Measurements from ENCODE around the gene EFTUD2. TPM values are rescaled to one million over a fixed set of nuclear protein-coding genes. Genes with fewer than 3 reads are reported as not detected.

EFTUD2 gene
- total RNA-seq, 1 donor from 2014 or later = 92.3 TPM

DNA sequence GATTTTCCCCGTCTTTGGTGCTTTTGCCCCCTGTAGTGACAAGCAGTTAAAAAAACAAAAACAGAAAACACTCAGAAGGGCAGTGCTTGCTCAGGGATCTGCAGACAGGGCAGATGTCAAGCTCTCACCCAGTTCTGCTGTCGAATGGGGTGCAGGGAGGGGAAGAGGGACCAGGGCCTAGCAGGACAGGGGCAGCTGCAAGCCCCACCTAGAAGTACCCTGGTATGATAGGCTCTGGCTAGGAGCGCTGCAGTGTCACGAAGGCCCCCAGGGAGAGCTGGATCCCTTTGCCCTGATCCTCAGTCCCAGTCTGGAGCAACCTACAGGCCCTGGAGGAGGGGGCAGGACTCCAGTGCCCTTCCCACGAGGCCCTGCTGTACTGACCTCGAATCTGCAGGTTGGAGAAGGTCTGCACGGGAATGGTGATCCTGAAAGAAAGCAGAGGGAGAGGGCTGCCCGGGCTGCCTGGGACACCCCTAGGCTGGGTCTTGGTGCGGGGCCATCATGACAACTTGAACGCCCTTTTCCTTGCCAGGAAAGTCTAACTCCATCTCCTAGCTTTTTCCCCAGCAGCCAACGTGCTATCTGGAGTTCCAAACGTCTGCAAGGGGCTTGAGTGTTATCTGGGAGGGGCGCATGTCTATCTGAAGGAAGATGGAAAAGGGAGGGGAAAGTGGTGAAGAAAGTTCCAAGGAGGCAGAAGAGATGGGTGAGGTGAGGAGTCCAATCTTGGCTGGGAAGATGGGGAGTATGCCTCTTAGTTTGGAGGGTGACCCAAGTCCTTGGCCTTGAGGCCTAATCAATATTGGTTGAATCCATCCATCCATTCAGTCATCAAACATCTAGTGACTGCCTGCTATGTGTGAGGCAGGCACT is 11.2 kb upstream of the EFTUD2 start:
- ATAC-seq = no peak

DNA sequence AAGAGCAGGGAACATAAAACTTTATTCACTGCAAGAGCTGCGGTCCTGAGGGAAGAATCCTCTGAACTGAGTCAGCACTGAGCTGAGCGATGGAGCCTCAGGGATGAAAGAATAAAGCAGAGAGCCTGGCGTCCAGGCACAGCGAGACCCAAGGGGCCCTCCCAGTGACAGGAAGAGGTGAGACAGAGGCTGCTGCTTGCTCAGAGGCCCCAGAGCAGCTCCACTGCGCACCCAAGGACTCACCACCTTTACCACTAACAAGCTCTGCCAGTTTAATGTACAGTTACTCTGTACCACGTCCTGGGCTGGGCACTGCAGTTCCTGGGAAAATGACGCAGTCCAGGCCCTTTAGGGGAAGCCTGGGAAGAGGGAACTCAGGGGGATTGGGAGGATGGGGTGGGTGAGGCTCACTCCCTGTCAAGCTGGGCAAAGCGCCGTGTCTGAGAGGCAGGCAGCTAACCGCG is 10.5 kb upstream of the EFTUD2 start:
- no peak for ATAC-seq

DNA sequence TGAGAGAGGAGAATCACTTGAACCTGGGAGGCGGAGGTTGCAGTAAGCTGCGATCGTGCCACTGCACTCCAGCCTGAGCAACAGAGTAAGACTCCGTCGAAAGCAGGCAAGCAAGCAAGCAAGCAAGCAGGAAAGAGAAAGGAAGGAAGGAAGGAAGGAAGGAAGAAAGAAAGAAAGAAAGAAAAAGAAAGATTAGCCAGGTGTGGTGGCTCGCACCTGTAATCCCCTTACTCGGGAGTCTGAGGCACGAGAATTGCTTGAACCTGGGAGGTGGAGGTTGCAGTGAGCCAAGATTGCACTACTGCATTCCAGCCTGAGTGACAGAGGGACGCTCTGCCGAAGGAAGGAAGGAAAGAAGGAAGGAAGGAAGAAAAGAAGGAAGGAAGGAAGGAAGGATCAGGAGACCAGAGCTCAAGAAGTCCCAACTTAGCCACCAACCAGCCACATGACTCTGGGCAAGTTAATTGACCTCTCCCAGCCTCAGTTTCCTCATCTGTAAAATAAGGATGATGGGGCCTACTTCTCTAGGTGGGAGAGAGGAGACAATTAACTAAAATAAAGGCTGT is 9.6 kb upstream of the EFTUD2 start:
- no peak for ATAC-seq

DNA sequence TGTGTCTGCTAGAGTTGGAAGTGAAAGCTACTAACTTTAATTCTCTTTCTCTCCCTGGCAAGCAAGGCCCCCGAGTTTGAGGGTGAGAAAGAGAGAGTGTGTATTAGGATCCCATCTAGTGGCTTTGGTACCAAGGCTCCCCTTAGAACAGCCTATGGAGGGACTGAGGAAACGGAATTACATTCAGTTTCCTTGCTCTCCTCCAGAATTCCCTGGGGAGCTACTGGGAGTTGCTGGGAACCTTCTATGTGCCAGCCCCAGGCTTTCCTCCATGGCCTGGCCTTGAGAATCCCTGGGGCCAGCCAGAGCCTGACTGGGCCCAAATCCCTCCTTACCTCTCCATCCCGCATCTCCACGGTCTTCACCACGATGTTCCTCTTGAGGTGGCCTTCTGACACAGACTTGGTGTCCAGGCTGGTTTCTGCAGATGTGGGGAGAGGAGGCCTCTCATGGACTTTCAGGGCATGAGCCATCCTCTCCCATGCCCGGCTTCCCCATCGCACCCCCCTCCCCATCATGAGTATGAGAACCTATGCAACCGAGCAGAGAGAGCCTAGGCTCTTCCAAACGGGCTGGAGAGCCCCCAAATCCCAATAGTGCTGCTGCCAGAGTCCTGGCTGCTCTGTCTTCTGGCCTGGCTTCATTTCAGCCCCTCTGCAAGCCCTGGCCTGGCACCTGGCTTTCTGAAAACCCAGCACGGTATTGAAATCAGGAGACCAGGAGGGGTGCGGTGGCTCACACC is 8.7 kb upstream of the EFTUD2 start:
- ATAC-seq = no peak

DNA sequence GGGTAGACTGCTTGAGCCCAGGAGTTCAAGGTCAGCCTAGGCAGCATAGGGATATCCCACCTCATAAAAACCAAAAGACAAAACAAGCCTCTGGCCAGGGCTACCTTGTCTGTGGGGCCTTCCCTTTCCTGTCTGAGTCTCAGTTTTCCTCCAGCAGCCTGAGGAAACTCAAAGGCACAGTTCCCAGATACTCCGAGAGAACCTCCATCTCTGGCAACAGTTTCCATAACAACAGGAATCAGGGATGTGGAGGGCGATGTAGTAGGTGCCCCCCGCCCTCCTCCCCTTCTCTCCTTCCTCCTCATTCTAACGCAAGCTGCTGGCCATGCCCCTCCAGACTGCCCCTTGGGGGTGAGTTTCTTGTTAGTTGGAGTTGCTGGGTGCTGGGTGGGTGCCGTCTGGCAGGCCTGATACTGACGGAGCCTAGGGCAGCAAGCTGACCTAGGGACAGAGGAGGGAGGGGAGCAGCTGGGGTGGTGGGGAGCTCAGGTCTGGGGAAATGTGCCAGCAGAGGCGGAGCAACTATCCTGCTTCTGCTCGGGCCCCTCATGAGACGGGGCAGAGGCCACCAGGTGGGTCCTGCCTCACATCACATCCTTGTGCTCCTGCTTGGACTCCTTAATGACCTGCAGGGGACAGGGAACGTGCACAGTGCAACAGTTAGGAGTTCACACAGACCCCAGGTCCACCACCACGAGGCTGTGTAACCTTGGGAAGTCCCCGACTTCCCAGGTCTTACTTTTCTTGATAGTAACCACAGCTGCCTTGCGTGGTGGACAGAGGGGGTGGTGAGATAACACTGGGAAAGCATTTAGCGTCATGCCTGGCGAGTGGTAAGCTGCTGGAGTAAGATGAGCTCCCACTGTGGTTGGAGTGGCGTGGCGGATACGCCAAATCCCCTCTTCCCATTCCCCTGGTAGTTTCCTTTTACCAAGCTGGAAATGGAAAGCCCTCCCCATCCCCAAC is 7.8 kb upstream of the EFTUD2 start:
- ATAC-seq = no peak

DNA sequence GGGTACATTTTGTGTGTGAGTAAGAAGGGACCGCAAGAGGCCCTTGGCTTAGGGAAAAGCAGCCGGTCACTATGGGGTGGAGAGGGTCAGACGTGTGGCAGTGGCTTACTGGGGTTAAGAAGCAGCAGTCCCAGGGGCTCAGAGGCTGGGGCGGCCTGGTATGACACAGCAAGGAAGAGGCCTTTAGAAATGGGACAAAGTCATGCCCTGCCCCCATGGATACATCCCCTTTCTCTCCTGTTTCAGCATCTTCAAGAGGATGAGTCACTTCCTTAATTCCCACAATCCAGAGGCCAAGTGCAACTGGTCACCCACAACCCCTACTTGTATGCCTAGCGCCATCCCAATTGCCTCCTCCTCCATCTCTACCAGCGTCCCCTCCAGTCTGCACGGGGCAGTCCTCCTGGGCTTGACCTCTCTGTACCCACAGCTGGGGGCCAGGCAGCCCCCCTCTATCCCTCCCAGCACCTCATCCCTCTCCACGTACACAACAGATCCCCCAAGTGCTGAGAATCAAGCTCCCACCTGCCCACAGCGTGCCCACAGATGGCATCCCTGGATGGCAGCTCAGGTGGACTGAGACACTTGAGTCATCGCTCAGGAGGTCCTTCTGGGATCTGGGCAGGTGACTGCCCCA is 6.9 kb upstream of the EFTUD2 start:
- no peak for ATAC-seq

DNA sequence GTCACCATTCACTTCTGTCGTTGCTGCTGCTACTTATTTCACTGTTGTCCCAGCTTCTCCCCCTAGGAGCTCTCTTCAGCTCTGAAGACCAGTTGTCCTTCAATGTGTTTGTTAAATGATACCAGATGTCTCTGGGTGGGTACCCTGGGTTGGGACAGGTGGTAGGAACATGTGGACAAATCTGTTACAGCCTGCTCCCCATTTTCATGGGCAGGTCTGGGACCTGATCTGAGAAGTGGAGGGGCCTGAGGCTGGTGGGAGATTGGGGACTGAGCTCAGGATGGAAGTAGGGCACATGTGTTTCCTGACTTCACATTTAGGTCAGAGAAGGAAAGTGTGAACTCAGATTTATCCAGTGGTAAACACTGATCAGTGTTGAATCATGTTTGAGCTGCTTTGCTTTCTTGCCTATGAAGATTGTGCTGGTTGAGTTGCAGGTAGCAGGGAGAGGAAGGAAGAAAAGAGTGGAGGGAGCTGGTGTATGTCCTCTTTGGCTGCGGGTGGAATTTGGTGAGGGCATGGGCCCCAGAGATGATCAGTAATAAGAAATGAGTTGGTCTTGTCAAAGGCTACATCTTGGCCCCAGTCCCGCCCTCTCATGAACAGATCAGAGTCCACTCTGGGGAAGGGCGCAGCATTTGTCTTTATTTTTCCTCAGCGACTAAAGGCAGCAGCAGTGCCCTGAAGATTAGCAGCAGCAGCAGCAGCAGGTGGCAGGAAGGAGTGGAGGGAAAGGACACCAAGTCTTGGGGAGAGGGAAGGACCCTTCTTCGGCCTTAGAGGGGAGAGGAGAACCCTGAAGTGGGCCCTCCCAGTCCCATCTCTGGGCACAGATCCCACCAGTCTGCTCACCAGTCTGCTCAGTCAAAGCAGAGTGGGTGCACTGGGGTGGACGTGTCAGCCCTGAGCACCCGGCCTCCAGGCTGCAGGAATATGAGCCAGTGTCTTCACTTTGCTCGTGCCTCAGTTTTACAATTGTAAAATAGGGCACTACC is 6.1 kb upstream of the EFTUD2 start:
- ATAC-seq = no peak

DNA sequence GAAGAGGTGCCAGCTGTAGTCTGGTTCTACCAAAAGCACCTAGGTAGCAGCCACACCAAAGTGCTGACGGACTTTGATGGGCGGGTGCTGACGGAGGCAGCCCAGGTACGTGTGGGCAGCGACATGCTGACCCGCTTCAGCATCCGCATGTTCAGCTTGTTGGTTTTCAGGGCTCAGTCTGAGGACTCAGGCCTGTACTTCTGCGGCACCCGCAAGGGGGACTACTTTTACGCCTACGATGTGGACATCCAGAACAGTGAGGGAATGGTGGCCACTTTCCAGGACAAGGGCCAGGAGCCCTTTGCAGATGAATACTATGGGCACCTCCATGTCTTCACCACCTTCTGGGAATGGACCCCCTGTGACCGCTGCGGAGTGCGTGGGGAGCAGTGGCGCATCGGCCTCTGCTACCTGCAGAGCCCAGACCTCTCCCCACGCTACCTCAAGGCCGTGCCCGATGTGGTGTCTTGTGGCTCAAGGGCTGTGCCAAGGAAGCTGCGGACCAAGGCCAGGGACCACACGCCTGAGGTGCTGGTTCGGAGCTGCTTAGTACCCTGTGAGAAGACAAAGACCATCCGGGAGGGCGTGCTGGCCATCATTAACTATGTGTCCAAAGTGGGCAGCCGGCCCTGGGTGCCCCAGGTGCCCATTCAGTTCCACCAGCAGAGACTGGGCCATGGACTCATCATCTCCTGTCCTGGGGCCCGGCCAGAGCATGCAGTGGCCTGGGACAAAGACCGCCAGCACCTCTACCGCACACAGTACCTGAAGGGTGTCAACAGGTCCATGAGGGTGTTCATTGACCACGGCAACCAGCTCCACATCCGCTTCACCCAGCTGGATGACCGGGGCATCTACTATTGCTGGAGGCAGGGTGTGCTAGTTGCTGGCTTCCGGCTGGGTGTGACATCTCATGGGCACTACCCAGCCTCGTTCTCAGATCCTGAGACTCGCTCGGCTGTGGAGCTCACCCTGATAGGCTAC is 5.0 kb upstream of the EFTUD2 start:
- ATAC-seq = no peak

DNA sequence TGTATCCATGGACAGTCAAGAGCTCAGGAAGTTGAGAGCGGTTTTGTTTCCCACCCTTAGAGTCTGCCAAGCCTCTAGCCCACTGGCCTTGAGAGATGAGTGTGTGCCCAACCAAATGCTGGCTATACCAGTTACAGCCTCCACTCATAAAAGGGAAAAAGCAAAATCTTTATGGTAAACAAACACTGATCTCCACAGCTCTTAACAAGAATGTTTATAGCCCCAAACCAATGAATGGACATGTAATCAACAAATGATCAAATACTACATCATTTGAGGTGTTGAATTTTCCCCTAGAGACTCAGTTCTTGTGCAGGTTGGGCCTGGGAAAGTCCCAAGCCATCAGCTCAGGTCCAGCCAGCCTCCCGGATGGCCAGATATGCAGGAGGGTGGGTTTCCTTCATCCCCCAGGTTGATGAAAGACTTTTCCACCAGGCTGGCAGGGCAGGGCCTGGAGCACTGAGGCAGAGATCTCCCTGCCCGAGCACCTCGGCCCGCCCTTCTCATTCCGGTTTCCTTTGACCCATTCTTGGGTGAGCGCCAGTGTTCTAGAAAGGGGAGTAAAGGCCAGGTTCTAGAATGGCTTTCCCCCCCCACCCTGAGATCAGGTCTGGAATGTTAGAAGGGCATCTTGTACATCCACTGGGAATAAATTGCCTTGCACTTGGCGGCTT is 3.9 kb upstream of the EFTUD2 start:
- ATAC-seq = no peak

DNA sequence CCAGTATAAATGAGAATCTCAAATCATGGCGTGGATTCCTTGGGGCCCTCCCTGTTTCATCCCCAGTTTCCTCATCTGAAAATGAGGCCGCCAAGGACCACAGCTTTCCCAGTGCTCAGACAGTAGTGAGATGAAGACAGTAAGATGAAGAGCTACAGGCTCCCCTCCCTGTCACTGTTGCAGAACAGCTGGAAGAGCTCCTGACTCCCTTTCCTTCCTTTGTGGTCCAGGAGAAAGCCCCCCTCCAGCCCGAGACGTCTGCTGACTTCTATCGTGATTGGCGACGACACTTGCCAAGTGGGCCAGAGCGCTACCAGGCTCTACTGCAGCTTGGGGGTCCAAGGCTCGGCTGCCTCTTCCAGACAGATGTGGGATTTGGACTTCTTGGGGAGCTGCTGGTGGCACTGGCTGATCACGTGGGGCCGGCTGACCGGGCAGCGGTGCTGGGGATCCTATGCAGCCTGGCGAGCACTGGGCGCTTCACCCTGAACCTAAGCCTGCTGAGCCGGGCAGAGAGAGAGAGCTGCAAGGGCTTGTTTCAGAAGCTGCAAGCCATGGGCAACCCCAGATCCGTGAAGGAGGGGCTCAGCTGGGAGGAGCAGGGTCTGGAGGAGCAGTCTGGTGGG is 3.0 kb upstream of the EFTUD2 start:
- no peak for ATAC-seq

DNA sequence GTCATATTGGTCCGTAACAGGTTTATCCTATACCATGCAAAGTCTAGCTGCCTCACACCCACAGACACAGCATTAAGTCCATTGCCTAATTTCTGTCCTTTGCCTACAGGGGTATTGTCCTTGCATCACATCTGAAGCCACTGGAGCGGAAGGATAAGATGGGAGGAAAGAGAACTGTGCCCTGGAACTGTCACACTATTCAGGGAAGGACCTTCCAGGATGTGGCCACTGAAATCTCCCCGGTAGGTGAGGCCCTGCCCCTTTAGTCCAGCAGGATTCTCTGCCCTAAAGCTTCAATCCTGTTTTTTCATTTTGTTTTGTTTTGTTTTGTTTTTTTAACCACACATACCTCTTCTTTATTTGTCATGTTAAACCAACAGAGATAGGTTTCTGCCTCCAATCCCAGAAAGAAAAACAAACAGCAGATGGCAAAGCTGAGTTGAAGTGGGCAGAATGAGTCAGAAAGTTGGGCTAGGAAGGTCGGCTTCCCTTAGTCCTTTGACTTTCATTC is 2.2 kb upstream of the EFTUD2 start:
- ATAC-seq = no peak

DNA sequence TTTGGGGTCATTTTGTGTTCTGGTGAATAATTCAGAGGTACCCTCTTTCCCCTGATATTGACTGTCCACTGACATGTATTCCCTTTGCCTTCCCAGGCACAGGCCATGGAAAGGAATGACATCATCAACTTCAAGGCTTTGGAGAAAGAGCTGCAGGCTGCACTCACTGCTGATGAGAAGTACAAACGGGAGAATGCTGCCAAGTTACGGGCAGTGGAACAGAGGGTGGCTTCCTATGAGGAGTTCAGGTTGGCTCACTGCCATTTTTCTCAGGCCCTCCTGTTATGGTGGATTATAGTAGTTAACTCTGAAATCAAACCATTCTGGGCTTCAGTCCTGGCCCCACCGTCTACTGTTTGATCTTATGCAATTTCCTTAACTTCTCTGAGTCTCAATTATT is 1.6 kb upstream of the EFTUD2 start:
- ATAC-seq = peak; percentile 11

DNA sequence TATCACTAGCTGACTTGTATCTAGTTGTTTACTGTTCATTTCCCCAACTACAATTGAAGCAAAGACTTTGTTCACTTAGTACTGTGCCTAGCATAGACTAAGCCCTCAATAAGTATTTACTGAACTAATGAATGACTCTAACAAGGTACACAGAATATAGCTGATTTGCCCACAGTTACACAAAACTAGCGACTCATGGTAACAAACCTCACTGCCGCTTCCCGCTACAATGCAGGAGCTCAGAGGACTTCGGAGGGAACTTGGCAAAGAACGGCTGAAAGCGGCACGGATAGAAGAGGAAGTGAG is 524 bp downstream of the EFTUD2 start:
- ATAC-seq = no peak

DNA sequence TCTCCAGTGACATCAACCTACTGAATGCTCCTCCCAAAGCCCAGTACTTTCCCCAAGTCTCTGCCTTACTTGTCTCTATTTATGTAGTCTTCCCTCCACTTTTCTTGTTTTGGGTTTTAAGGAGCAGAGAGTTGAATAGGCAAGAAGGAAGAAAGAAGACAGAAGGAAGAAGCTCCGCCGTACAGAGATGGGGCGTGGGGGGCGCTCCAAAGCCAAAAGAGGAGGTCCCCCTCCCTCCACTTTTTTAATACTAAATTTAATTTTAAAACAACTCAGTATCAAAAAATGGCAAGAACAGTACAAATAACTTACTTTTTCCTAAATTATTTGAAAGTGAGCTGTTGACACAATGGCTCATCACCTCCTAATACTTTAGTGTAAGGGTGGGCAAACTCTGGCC is 4.6 kb downstream of the EFTUD2 start:
- ATAC-seq = no peak

DNA sequence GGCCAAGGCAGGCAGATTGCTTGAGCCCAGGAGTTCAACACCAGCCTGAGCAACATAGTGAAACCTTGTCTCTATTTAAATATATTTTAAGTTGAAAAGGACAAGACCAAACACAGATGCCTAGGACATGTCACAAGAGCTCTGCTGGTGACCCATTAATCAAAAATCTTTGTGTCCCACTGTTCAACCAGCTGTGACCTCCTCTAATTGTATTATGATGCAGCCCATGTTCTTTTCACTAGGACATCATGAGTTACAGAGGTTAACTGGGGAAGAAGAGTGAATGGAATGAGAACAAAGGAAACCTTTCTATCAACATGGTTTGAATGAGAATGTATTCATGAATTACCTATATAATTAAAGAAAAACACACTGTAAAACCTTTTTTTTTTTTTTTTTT is 7.0 kb downstream of the EFTUD2 start:
- no peak for ATAC-seq

DNA sequence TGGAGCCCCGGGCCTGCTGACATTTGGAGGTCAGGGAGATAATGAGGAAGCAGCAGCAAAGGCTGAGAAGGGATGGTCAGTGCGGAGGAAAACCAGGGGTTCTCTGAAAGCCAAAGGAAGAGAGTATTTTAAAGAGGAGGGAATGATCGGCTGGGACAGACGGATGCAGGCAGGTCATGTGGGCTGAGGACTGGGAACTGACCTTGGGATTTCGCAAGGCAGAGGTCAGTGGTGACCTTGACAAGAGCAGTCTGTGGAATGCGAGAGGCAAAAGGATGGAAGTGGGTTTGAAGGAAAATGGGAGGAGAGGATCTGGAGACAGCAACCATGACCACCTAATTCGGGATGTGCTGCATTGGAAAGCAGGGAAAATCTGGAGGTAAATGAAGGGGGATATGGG is 10.2 kb downstream of the EFTUD2 start:
- no peak for ATAC-seq

DNA sequence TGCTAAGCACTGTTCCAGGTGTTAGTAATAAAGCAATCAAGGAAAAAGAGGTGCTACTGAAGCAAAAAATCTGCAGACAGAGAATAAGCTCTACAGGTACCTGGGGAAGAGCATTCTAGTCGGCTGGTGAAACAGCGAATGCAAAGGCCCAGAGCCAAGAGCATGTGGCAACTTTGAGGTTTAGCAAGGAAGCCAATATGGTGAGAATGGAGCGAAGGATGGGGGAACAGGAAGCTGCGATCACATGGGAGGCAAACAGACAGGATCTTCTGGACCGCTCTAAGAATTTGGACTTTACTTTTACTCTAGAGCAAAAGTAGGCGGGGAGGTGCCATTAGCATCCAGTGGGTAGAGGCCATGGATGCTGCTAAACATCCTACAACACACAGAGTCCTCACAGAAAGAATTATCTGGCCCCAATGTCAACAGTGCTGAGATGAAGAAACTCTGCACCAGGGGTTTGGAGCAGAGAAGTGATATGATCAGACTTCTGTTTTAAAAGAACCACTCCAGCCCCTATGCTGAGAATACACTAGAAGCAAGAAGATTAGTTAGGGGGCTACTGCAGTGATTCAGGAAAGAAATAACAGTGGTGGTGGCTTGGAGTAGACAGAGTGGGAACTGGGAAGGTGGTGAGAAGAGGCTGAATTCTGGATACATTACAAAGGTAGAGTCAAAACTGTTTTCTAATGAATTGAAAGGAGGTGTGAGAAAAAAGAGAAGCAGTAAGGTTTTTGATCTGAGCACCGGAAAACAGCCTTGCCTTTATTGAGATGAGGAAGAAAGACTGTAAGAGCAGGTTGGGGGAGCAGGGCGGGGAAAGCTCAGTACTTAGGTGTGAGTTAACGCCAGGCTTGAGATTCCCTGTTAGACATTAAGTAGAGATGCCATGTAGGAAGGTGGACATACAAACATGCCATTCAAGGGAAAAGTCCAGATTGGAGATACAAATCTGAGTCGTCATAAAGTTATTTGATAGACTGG is 11.0 kb downstream of the EFTUD2 start:
- ATAC-seq = no peak

Data from esophagus mucosa (tissue), 1 donor.